ENCODE measurements around the gene PGLYRP2. TPM values are rescaled to one million over a fixed set of nuclear protein-coding genes. Genes with fewer than 3 reads are reported as not detected.
A peak's percentile ranks its signal among the peaks of the same experiment; 100 is the strongest.

PGLYRP2 gene
- total RNA-seq, 2 experiments from 2014 or later = not detected

- DNase-seq (no peak), ATAC-seq (ENCODE audit: poor library complexity) (no peak)
- ChIA-PET CTCF (interaction anchor here (2.7 kb wide), 1 partner anchor 9 kb away, joined by 12 read pairs; the partner anchor contains the start of gene AKAP8L), POLR2A (interaction anchor here (1.0 kb wide), 1 partner anchor 49 kb away, joined by 3 read pairs; no protein-coding TSS in a partner anchor)
- Mint-ChIP-seq H3K9me3 (no peaks in the 10 kb centered on the region), H3K4me3 (no peak overlapping the region), H3K27me3 (no peaks in the 10 kb centered on the region), H3K4me1 (ENCODE audit: low read depth) (peaks cover 25% of the 10 kb centered on the region), H3K27ac (no peak overlapping the region), H3K36me3 (ENCODE audit: low read depth) (peaks cover 47% of the 10 kb centered on the region)
- H3K4me1 ChIP-seq (ENCODE audit: insufficient read depth, low read length) = peaks cover 37% of the 10 kb centered on the region
- H3K36me3 ChIP-seq (ENCODE audit: insufficient read depth, low read length) = peaks cover 59% of the 10 kb centered on the region
- intact Hi-C loops (cut with DNase I, micrococcal nuclease) = no loop called here
- no peak overlapping the region for H3K27ac ChIP-seq (ENCODE audit: low read depth in 1 of 2, low read length in 2 of 2)
- no peak for TF ChIP-seq CTCF (IDR thresholded peaks at IDR 0.05)
- peaks cover 0 to 12% of the 10 kb centered on the region in 2 experiments for H3K9me3 ChIP-seq (ENCODE audit: control insufficient read depth in 1 of 2, insufficient read depth in 1 of 2, low read length in 2 of 2)
- no peak overlapping the region for H3K4me3 ChIP-seq (ENCODE audit: low read length)
- no peaks in the 10 kb centered on the region for H3K27me3 ChIP-seq (ENCODE audit: control insufficient read depth in 1 of 2, insufficient read depth in 2 of 2, low read length in 2 of 2)
Observed at GRCh38 chr19:15427991-15428471, 51.3 kb downstream of the PGLYRP2 start.

- ATAC-seq (ENCODE audit: poor library complexity) (no peak), DNase-seq (no peak)
- Histone ChIP-seq H3K27me3 (ENCODE audit: control insufficient read depth in 1 of 2, insufficient read depth in 2 of 2, low read length in 2 of 2) (no peaks in the 10 kb centered on the region), H3K4me3 (ENCODE audit: low read length) (no peak overlapping the region), H3K4me1 (ENCODE audit: insufficient read depth, low read length) (peaks cover 34% of the 10 kb centered on the region), H3K36me3 (ENCODE audit: insufficient read depth, low read length) (peaks cover 67% of the 10 kb centered on the region), H3K9me3 (ENCODE audit: control insufficient read depth in 1 of 2, insufficient read depth in 1 of 2, low read length in 2 of 2) (peaks cover 0 to 17% of the 10 kb centered on the region in 2 experiments), H3K27ac (ENCODE audit: low read depth in 1 of 2, low read length in 2 of 2) (peak overlapping the region in 1 of 2 donors; percentile 4)
- H3K4me1 Mint-ChIP-seq (ENCODE audit: low read depth) = peaks cover 22% of the 10 kb centered on the region
- POLR2A ChIA-PET = no interaction called here
- H3K36me3 Mint-ChIP-seq (ENCODE audit: low read depth) = peaks cover 51% of the 10 kb centered on the region
- H3K9me3 Mint-ChIP-seq = no peaks in the 10 kb centered on the region
- no peak for TF ChIP-seq CTCF (IDR thresholded peaks at IDR 0.05)
- intact Hi-C loops (cut with DNase I, micrococcal nuclease) = no loop called here
- H3K4me3 Mint-ChIP-seq = peak overlapping the region; percentile 20
- no peak overlapping the region for H3K27ac Mint-ChIP-seq
- no peaks in the 10 kb centered on the region for H3K27me3 Mint-ChIP-seq
- CTCF ChIA-PET = no interaction called here
Observed at GRCh38 chr19:15427350-15427700, 52.0 kb downstream of the PGLYRP2 start.

- POLR2A ChIA-PET = no interaction called here
- no peak overlapping the region for H3K27ac ChIP-seq (ENCODE audit: low read depth in 1 of 2, low read length in 2 of 2)
- Mint-ChIP-seq H3K27ac (no peak overlapping the region), H3K9me3 (no peaks in the 10 kb centered on the region), H3K4me3 (no peak overlapping the region), H3K4me1 (ENCODE audit: low read depth) (peaks cover 18% of the 10 kb centered on the region), H3K36me3 (ENCODE audit: low read depth) (peaks cover 53% of the 10 kb centered on the region), H3K27me3 (no peaks in the 10 kb centered on the region)
- H3K4me1 ChIP-seq (ENCODE audit: insufficient read depth, low read length) = peaks cover 30% of the 10 kb centered on the region
- H3K36me3 ChIP-seq (ENCODE audit: insufficient read depth, low read length) = peaks cover 68% of the 10 kb centered on the region
- ATAC-seq (ENCODE audit: poor library complexity) (no peak), DNase-seq (no peak)
- no peaks in the 10 kb centered on the region for H3K27me3 ChIP-seq (ENCODE audit: control insufficient read depth in 1 of 2, insufficient read depth in 2 of 2, low read length in 2 of 2)
- no peak overlapping the region for H3K4me3 ChIP-seq (ENCODE audit: low read length)
- intact Hi-C loops (cut with DNase I, micrococcal nuclease) = no loop called here
- no peak for TF ChIP-seq CTCF (IDR thresholded peaks at IDR 0.05)
- peaks cover 0 to 17% of the 10 kb centered on the region in 2 experiments for H3K9me3 ChIP-seq (ENCODE audit: control insufficient read depth in 1 of 2, insufficient read depth in 1 of 2, low read length in 2 of 2)
- CTCF ChIA-PET = no interaction called here
Observed at GRCh38 chr19:15426485-15427349, 52.6 kb downstream of the PGLYRP2 start.

All from CD4-positive, alpha-beta T cell (primary cell).